ENCODE results near the gene PCDHGB5.

DNA sequence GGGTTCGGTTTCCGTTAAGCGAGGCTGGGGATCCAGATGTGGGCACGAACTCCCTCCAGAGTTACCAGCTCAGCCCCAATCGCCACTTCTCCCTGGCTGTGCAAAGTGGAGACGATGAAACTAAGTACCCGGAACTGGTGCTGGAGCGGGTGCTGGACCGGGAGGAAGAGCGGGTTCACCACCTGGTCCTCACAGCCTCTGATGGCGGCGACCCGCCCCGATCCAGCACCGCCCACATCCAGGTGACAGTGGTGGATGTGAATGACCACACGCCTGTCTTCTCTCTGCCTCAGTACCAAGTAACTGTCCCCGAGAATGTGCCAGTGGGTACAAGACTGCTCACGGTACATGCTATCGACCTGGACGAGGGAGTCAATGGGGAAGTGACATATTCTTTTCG lies 14.4 kb upstream of the PCDHGB5 start:
- TF ChIP-seq, protein P1, sequence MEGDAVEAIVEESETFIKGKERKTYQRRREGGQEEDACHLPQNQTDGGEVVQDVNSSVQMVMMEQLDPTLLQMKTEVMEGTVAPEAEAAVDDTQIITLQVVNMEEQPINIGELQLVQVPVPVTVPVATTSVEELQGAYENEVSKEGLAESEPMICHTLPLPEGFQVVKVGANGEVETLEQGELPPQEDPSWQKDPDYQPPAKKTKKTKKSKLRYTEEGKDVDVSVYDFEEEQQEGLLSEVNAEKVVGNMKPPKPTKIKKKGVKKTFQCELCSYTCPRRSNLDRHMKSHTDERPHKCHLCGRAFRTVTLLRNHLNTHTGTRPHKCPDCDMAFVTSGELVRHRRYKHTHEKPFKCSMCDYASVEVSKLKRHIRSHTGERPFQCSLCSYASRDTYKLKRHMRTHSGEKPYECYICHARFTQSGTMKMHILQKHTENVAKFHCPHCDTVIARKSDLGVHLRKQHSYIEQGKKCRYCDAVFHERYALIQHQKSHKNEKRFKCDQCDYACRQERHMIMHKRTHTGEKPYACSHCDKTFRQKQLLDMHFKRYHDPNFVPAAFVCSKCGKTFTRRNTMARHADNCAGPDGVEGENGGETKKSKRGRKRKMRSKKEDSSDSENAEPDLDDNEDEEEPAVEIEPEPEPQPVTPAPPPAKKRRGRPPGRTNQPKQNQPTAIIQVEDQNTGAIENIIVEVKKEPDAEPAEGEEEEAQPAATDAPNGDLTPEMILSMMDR (IDR thresholded peaks at IDR 0.05): no peak
- no peak for TF ChIP-seq POLR2A (IDR thresholded peaks at IDR 0.05)
